ENCODE data around the gene FASTKD3.

GRCh38 chr5:7811715-7812114 lies 57.1 kb downstream of the FASTKD3 start:
- TF ChIP-seq EZH2 (IDR thresholded peaks at IDR 0.05; ENCODE audit: insufficient read depth, poor library complexity, severe bottlenecking) (no peak), EZH2phosphoT487 (IDR thresholded peaks at IDR 0.05; ENCODE audit: insufficient read depth, low read depth) (no peak)

Data from GM23248 (cell line).